HepG2 (cell line): ENCODE data around the gene RECQL5. TPM values are rescaled to one million over a fixed set of nuclear protein-coding genes. Genes with fewer than 3 reads are reported as not detected.
A peak's percentile ranks its signal among the peaks of the same experiment; 100 is the strongest.

ENCODE experiments used
- ATAC-seq: fragments of 200-7000 bp; cut with Tn5 transposase; 3 replicates; pipeline ENCODE4 v1.9.1; 2020; ENCODE audit warnings: mild to moderate bottlenecking, moderate library complexity
- BruUV-seq: library from RNA; stranded (reverse); fragments of 400-500 nt; replicated peaks from 2 replicates; lab custom pipeline; 2021; lab: Mats Ljungman, UMichigan
- CTCF ChIA-PET: fragments of 300-600 bp; formaldehyde crosslinking; extraction: SDS; loops from one replicate; lab custom pipeline; 2021; ENCODE audit warnings: low total read pairs, inconsistent platforms, low intra/inter-chr PET ratio; lab: Yijun Ruan, JAX
- POLR2A ChIA-PET: fragments of 350-600 bp; sonication (Branson Sonifier 250); formaldehyde crosslinking; loops from one replicate; lab custom pipeline; 2020; ENCODE audit warnings: antibody characterized with exemption, inconsistent platforms; lab: Yijun Ruan, JAX
- DNase-seq: peaks from one replicate; pipeline ENCODE4 v3.0.0-alpha.2; 2015; ENCODE audit warnings: low spot score
- FAIRE-seq: peaks from 3 replicates; lab custom pipeline; 2011; peaks lifted over from hg19 to GRCh38; lab: Jason Lieb, UNC
- H2AFZ ChIP-seq: one replicate; pipeline ENCODE4 v1.6.1; 2011; ENCODE audit warnings: low read length, inconsistent platforms
- H3K27ac ChIP-seq: fragments of 300-600 bp; 3 replicates; pipeline ENCODE4 v1.8.0; 2011; ENCODE audit warnings: mixed run types, mild to moderate bottlenecking, mixed read lengths, low read length, inconsistent platforms; ENCODE audit not compliant: insufficient read depth; ENCODE audit errors: extremely low read length
- H3K27me3 ChIP-seq, 2 experiments: fragments of 200-600 bp in 1 of 2; 2 replicates in 1 of 2; 3 replicates in 1 of 2; pipeline versions ENCODE4 v1.6.0 to v1.8.0; 2011; ENCODE audit warnings: low read length in 2 of 2, mild to moderate bottlenecking in 2 of 2, moderate library complexity in 2 of 2, inconsistent platforms in 1 of 2; ENCODE audit not compliant: insufficient read depth in 2 of 2, control insufficient read depth in 1 of 2
- H3K36me3 ChIP-seq, 2 experiments: fragments of 200-600 bp in 1 of 2; replicated peaks in 1 of 2; 2 replicates in 1 of 2; 3 replicates in 1 of 2; pipeline versions ENCODE4 v1.5.1 to v1.8.0; 2011; ENCODE audit warnings: low read length in 2 of 2, inconsistent platforms in 1 of 2; ENCODE audit not compliant: insufficient read depth in 2 of 2, control insufficient read depth in 1 of 2
- H3K4me1 ChIP-seq: 2 replicates; pipeline ENCODE4 v1.5.1; 2012; ENCODE audit warnings: low read length, inconsistent platforms; ENCODE audit not compliant: insufficient read depth
- H3K4me2 ChIP-seq: 2 replicates; pipeline ENCODE4 v1.6.0; 2011; ENCODE audit warnings: low read depth, low read length, inconsistent platforms
- H3K4me3 ChIP-seq, 3 experiments: fragments of 200-600 bp in 1 of 3; sonication (generic), shearing (Covaris generic) in 1 of 3; replicated peaks in 1 of 3; 2 replicates each; pipeline ENCODE4 v1.5.1; 2011 to 2016; ENCODE audit warnings: low read length in 3 of 3, inconsistent platforms in 2 of 3, low read depth in 2 of 3, mild to moderate bottlenecking in 2 of 3, control low read depth in 1 of 3, mixed read lengths in 1 of 3; ENCODE audit not compliant: insufficient read depth in 1 of 3
- H3K79me2 ChIP-seq: one replicate; pipeline ENCODE4 v1.6.1; 2011; ENCODE audit warnings: low read length, inconsistent platforms; ENCODE audit not compliant: insufficient read depth
- H3K9ac ChIP-seq: 2 replicates; pipeline ENCODE4 v1.6.0; 2011; ENCODE audit warnings: mild to moderate bottlenecking, low read depth, low read length, inconsistent platforms; ENCODE audit not compliant: insufficient read depth
- H3K9me3 ChIP-seq: 2 replicates; pipeline ENCODE4 v1.5.1; 2012; ENCODE audit warnings: mild to moderate bottlenecking, low read length
- H4K20me1 ChIP-seq: 2 replicates; pipeline ENCODE4 v1.6.0; 2011; ENCODE audit warnings: inconsistent platforms, mild to moderate bottlenecking, low read length, moderate library complexity; ENCODE audit not compliant: insufficient read depth
- AGO2 ChIP-seq: fragments of 200-400 bp; formaldehyde crosslinking; optimal IDR thresholded peaks from 2 replicates; pipeline ENCODE3; 2017; ENCODE audit warnings: mild to moderate bottlenecking, low read depth, low read length, moderate library complexity
- DR1 ChIP-seq: sonication (generic); formaldehyde crosslinking; IDR thresholded peaks from 2 replicates; pipeline ENCODE4 v1.8.0; 2021; ENCODE audit warnings: mild to moderate bottlenecking, missing genetic modification reagents, inconsistent platforms
- ELF4 ChIP-seq: sonication (generic); formaldehyde crosslinking; IDR thresholded peaks from 2 replicates; pipeline ENCODE4 v1.5.0; 2020; ENCODE audit warnings: missing genetic modification reagents, mild to moderate bottlenecking, moderate library complexity, borderline replicate concordance
- FOXA3 ChIP-seq: IDR thresholded peaks from 2 replicates; pipeline ENCODE4 v1.6.1; 2016; ENCODE audit warnings: missing genetic modification reagents, missing compliant biosample characterization
- NRL ChIP-seq: sonication (generic); formaldehyde crosslinking; IDR thresholded peaks from 2 replicates; pipeline ENCODE4 v1.5.0; 2020; ENCODE audit warnings: missing genetic modification reagents, mild to moderate bottlenecking, moderate library complexity, borderline replicate concordance
- REL ChIP-seq: sonication (generic); formaldehyde crosslinking; conservative IDR thresholded peaks from 2 replicates; pipeline ENCODE4 v1.8.0; 2022; ENCODE audit warnings: mild to moderate bottlenecking, missing genetic modification reagents, moderate library complexity
- SRF ChIP-seq: IDR thresholded peaks from 2 replicates; pipeline ENCODE4 v1.6.1; 2011; ENCODE audit warnings: mild to moderate bottlenecking, low read depth, low read length, moderate library complexity
- ZNF468 ChIP-seq: sonication (generic); formaldehyde crosslinking; IDR thresholded peaks from 2 replicates; pipeline ENCODE4 v1.8.0; 2022; ENCODE audit warnings: mild to moderate bottlenecking, moderate library complexity, missing genetic modification reagents
- ZNF547 ChIP-seq: sonication (generic); formaldehyde crosslinking; IDR thresholded peaks from 2 replicates; pipeline ENCODE4 v1.5.1; 2020; ENCODE audit warnings: mild to moderate bottlenecking, missing genetic modification reagents
- ZNF761 ChIP-seq: sonication (generic); formaldehyde crosslinking; conservative IDR thresholded peaks from 2 replicates; pipeline ENCODE4 v1.4.0; 2020; ENCODE audit warnings: mild to moderate bottlenecking, missing genetic modification reagents
- WGBS: methylation state at CpG from one replicate; pipeline ENCODE4 v1.1.6; 2017; ENCODE audit warnings: low lambda C conversion rate; 5-methylcytosine and 5-hydroxymethylcytosine counted together
- in situ Hi-C: cut with HindIII; loops from 2 replicates; pipeline ENCODE4 v1.10.0; 2017; ENCODE audit warnings: low pct_unique_long_range_greater_than_20kb; ENCODE audit not compliant: extremely low pct_ligation_motif_present
- intact Hi-C: fragments of 100-400 bp; cut with micrococcal nuclease; formaldehyde crosslinking; loops from one replicate; pipeline ENCODE4 v1.10.0; 2022; ENCODE audit not compliant: unreplicated experiment
- polyA plus RNA-seq, 8 experiments: library from polyadenylated mRNA; depleted of rRNA in 3 of 8; stranded (reverse) in 7 of 8; unstranded in 1 of 8; fragments of >200 nt; fragmentation: Illumina TruSeq in 4 of 8; extraction: Trizol in 4 of 8; gene quantifications; 2 replicates each; pipeline versions ENCODE4 v1.2.1 to v1.2.3, GENCODE V29; 2011 to 2016; ENCODE audit warnings: low read depth in 4 of 8, missing spikeins in 1 of 8, mixed read lengths in 1 of 8; ENCODE audit not compliant: insufficient read depth in 1 of 8
- total RNA-seq, 5 experiments: library from RNA; depleted of rRNA; stranded (reverse); fragments of >200 nt; fragmentation: Illumina TruSeq; extraction: Trizol; gene quantifications; 2 replicates each; pipeline ENCODE4 v1.2.3, GENCODE V29; 2016; ENCODE audit warnings: low read depth in 1 of 5
- TF ChIP-seq, protein P1 (sequence below): sonication (generic); formaldehyde crosslinking; IDR thresholded peaks from 2 replicates; pipeline ENCODE4 v1.4.0; 2020; ENCODE audit warnings: missing genetic modification reagents, borderline replicate concordance
- TF ChIP-seq, protein P2 (sequence below): sonication (generic); formaldehyde crosslinking; IDR thresholded peaks from 2 replicates; pipeline ENCODE4; 2020; ENCODE audit warnings: missing genetic modification reagents, mild to moderate bottlenecking, borderline replicate concordance

Gene RECQL5
- total and polyA plus RNA-seq, 2 of the 13 experiments (the other 11 are each of a cell fraction or from before 2014, with no cell fraction given): 27.7 to 32.0 TPM

DNA sequence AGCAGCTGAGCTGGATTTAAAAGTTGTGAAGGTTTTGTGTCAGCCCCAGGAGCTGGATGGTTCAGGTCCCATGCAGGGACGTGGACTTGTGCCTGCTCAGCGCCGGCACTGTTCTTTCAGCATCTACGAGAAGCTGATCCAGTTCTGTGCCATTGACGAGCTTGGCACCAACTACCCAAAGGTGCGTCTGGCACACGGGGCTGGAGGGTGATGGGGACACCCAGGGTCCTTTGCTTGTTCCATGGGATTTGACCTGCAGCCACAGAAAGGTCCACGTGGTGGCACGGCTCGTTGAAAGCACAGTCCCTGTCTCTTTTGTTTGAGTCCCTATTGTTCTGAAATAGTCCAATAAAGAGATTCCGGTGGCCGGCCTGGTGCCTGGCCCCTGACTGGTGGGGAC is 36.2 kb upstream of the RECQL5 start:
- POLR2A ChIA-PET: no interaction called here
- BruUV-seq: no TSS peak
- WGBS: 97% methylated on average over 6 of the region's 12 CpGs
- H3K4me1 ChIP-seq: peaks cover 26% of the 10 kb centered on the region
- no peak overlapping the region for H2AFZ ChIP-seq
- no peak overlapping the region for H3K27ac ChIP-seq
- CTCF ChIA-PET: no interaction called here
- peaks cover 57 to 92% of the 10 kb centered on the region in 2 experiments for H3K36me3 ChIP-seq
- in situ Hi-C loops (no loop called here), intact Hi-C loops (no loop called here)
- FAIRE-seq: no peak
- no peak overlapping the region for H3K4me2 ChIP-seq
- H3K4me3 ChIP-seq: no peak overlapping the region
- no peaks in the 10 kb centered on the region for H4K20me1 ChIP-seq
- no peak for DNase-seq
- no peak for TF ChIP-seq SRF
- TF ChIP-seq ELF4 (CRISPR knock-in tag): no peak
- no peak for TF ChIP-seq ZNF468 (CRISPR knock-in tag)
- no peak for TF ChIP-seq ZNF547 (CRISPR knock-in tag)
- TF ChIP-seq NRL (CRISPR knock-in tag): no peak
- TF ChIP-seq FOXA3 (CRISPR knock-in tag): no peak
- peak; percentile 56 for TF ChIP-seq AGO2
- TF ChIP-seq DR1 (CRISPR knock-in tag): no peak
- no peaks in the 10 kb centered on the region for H3K9me3 ChIP-seq
- no peaks in the 10 kb centered on the region for H3K79me2 ChIP-seq
- ATAC-seq: no peak
- no peaks in the 10 kb centered on the region for H3K27me3 ChIP-seq
- H3K9ac ChIP-seq: no peak overlapping the region

DNA sequence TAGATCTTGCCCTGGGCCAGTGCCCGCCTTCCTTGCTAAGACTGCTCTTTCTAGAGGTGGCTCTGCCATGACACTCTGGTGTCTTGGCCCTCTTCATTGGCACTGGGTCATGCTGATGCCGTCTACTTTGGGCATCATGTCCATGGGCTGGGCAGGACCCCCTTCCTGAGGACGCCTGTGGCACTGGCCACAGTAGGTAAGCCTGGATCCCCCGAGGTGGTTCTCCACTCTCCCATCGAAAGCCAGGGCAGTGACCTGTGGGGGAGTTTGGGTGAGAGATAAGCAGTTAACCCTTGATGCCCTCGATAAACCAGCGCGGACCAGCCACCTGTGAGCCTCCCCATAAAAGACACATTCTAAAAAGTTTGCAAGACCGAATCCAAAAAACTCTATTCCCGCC is 34.3 kb upstream of the RECQL5 start:
- no peak for FAIRE-seq
- ChIA-PET CTCF (no interaction called here), POLR2A (no interaction called here)
- no peak overlapping the region for H3K27ac ChIP-seq
- H3K9ac ChIP-seq: no peak overlapping the region
- H3K4me3 ChIP-seq: no peak overlapping the region
- 92% methylated on average over 10 of the region's 10 CpGs for WGBS
- no peak for ATAC-seq
- no peak for DNase-seq
- BruUV-seq: no TSS peak
- intact Hi-C loops (no loop called here), in situ Hi-C loops (no loop called here)
- no peaks in the 10 kb centered on the region for H3K9me3 ChIP-seq
- no peaks in the 10 kb centered on the region for H4K20me1 ChIP-seq
- H2AFZ ChIP-seq: no peak overlapping the region
- peaks cover 44% of the 10 kb centered on the region for H3K4me1 ChIP-seq
- no peaks in the 10 kb centered on the region for H3K79me2 ChIP-seq
- H3K4me2 ChIP-seq: no peak overlapping the region
- H3K27me3 ChIP-seq: no peaks in the 10 kb centered on the region
- peaks cover 46 to 77% of the 10 kb centered on the region in 2 experiments for H3K36me3 ChIP-seq
- TF ChIP-seq ZNF761 (0 out of 2 replicates have a peak, but pooled peaks have one; percentile 29), REL (no peak)
- TF ChIP-seq, protein P1, sequence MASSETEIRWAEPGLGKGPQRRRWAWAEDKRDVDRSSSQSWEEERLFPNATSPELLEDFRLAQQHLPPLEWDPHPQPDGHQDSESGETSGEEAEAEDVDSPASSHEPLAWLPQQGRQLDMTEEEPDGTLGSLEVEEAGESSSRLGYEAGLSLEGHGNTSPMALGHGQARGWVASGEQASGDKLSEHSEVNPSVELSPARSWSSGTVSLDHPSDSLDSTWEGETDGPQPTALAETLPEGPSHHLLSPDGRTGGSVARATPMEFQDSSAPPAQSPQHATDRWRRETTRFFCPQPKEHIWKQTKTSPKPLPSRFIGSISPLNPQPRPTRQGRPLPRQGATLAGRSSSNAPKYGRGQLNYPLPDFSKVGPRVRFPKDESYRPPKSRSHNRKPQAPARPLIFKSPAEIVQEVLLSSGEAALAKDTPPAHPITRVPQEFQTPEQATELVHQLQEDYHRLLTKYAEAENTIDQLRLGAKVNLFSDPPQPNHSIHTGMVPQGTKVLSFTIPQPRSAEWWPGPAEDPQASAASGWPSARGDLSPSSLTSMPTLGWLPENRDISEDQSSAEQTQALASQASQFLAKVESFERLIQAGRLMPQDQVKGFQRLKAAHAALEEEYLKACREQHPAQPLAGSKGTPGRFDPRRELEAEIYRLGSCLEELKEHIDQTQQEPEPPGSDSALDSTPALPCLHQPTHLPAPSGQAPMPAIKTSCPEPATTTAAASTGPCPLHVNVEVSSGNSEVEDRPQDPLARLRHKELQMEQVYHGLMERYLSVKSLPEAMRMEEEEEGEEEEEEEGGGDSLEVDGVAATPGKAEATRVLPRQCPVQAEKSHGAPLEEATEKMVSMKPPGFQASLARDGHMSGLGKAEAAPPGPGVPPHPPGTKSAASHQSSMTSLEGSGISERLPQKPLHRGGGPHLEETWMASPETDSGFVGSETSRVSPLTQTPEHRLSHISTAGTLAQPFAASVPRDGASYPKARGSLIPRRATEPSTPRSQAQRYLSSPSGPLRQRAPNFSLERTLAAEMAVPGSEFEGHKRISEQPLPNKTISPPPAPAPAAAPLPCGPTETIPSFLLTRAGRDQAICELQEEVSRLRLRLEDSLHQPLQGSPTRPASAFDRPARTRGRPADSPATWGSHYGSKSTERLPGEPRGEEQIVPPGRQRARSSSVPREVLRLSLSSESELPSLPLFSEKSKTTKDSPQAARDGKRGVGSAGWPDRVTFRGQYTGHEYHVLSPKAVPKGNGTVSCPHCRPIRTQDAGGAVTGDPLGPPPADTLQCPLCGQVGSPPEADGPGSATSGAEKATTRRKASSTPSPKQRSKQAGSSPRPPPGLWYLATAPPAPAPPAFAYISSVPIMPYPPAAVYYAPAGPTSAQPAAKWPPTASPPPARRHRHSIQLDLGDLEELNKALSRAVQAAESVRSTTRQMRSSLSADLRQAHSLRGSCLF: no peak
- TF ChIP-seq, protein P2, sequence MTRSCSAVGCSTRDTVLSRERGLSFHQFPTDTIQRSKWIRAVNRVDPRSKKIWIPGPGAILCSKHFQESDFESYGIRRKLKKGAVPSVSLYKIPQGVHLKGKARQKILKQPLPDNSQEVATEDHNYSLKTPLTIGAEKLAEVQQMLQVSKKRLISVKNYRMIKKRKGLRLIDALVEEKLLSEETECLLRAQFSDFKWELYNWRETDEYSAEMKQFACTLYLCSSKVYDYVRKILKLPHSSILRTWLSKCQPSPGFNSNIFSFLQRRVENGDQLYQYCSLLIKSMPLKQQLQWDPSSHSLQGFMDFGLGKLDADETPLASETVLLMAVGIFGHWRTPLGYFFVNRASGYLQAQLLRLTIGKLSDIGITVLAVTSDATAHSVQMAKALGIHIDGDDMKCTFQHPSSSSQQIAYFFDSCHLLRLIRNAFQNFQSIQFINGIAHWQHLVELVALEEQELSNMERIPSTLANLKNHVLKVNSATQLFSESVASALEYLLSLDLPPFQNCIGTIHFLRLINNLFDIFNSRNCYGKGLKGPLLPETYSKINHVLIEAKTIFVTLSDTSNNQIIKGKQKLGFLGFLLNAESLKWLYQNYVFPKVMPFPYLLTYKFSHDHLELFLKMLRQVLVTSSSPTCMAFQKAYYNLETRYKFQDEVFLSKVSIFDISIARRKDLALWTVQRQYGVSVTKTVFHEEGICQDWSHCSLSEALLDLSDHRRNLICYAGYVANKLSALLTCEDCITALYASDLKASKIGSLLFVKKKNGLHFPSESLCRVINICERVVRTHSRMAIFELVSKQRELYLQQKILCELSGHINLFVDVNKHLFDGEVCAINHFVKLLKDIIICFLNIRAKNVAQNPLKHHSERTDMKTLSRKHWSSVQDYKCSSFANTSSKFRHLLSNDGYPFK (CRISPR knock-in tag): no peak
